Liver (tissue), 3 donors: ENCODE measurements around the gene HS3ST4.

Experiments
- ATF3 ChIP-seq: IDR thresholded peaks from 2 replicates; pipeline ENCODE4 v1.6.1; 2016; ENCODE audit warnings: antibody characterized with exemption
- CTCF ChIP-seq: fragments of 150-350 bp; IDR thresholded peaks from 2 replicates; pipeline ENCODE4 v1.5.1; 2017; ENCODE audit warnings: improper control_type of control experiment, low read depth, low read length; ENCODE audit not compliant: missing input control
- GABPA ChIP-seq, 2 donors: IDR thresholded peaks in 1 of 2; conservative IDR thresholded peaks in 1 of 2; 2 replicates each; pipeline ENCODE4 v1.6.1; 2016; ENCODE audit warnings: antibody characterized with exemption in 2 of 2, mild to moderate bottlenecking in 1 of 2, moderate library complexity in 1 of 2
- HNF4G ChIP-seq: IDR thresholded peaks from 2 replicates; pipeline ENCODE4 v1.6.1; 2016; ENCODE audit warnings: antibody characterized with exemption
- JUND ChIP-seq, 2 donors: IDR thresholded peaks; 2 replicates each; pipeline ENCODE4 v1.6.1; 2016; ENCODE audit warnings: antibody characterized with exemption in 2 of 2
- MAX ChIP-seq: IDR thresholded peaks from 2 replicates; pipeline ENCODE4 v1.6.1; 2016; ENCODE audit warnings: antibody characterized with exemption
- RAD21 ChIP-seq, 2 donors: IDR thresholded peaks; 2 replicates each; pipeline ENCODE4 v1.6.1; 2016; ENCODE audit warnings: antibody characterized with exemption in 2 of 2, mild to moderate bottlenecking in 2 of 2
- REST ChIP-seq: IDR thresholded peaks from 2 replicates; pipeline ENCODE4 v1.6.1; 2016; ENCODE audit warnings: antibody characterized with exemption, mild to moderate bottlenecking
- RXRA ChIP-seq, 2 donors: IDR thresholded peaks; 2 replicates each; pipeline ENCODE4 v1.6.1; 2017 to 2018; ENCODE audit warnings: antibody characterized with exemption in 2 of 2, mild to moderate bottlenecking in 1 of 2
- SP1 ChIP-seq: IDR thresholded peaks from 2 replicates; pipeline ENCODE4 v1.6.1; 2018; ENCODE audit warnings: antibody characterized with exemption, mild to moderate bottlenecking
- TAF1 ChIP-seq: conservative IDR thresholded peaks from 2 replicates; pipeline ENCODE4 v1.6.1; 2016; ENCODE audit warnings: antibody characterized with exemption, mild to moderate bottlenecking
- YY1 ChIP-seq: IDR thresholded peaks from 2 replicates; pipeline ENCODE4 v1.6.1; 2016; ENCODE audit warnings: antibody characterized with exemption, mild to moderate bottlenecking
- donor health status: healthy.
- donor health status: healthy.

- TF ChIP-seq JUND (IDR thresholded peaks at IDR 0.05) (no peak), CTCF (no peak), GABPA (IDR thresholded peaks at IDR 0.05 in 1 of 2, conservative IDR thresholded peaks at IDR 0.05 in 1 of 2) (no peak), ATF3 (no peak), SP1 (no peak), RAD21 (IDR thresholded peaks at IDR 0.05) (no peak), REST (no peak), HNF4G (no peak), MAX (no peak), YY1 (no peak), RXRA (IDR thresholded peaks at IDR 0.05) (no peak), TAF1 (no peak)
Measured at GRCh38 chr16:25914357-25914962, 222.7 kb downstream of the HS3ST4 start.
